ENCODE measurements around the gene ADGRL1.

GRCh38 chr19:14248578-14249011, 42.6 kb upstream of the ADGRL1 start:
- TF ChIP-seq YY1 (IDR thresholded peaks at IDR 0.05; ENCODE audit: extremely low read depth, insufficient replicate concordance, low read depth, low read length) (peak; percentile 86), CTCF (IDR thresholded peaks at IDR 0.05 in 2 of 3, conservative IDR thresholded peaks at IDR 0.05 in 1 of 3; ENCODE audit: borderline replicate concordance in 1 of 3, insufficient read depth in 1 of 3, low read depth in 2 of 3, low read length in 2 of 3) (no peak), SP1 (IDR thresholded peaks at IDR 0.05; ENCODE audit: low read depth) (no peak), ZFX (IDR thresholded peaks at IDR 0.05) (no peak), FOSL1 (IDR thresholded peaks at IDR 0.05; ENCODE audit: low read depth) (no peak), MAX (IDR thresholded peaks at IDR 0.05) (no peak), ZNF274 (IDR thresholded peaks at IDR 0.05; ENCODE audit: low read depth, low read length) (no peak), REST (IDR thresholded peaks at IDR 0.05; ENCODE audit: low read depth) (no peak)
